GM12878 (cell line): ENCODE measurements around the gene PANK1. TPM values are rescaled to one million over a fixed set of nuclear protein-coding genes. Genes with fewer than 3 reads are reported as not detected.

Source experiments
- ATAC-seq: fragments of 200-7000 bp; cut with Tn5 transposase; 3 replicates; pipeline ENCODE4 v1.9.1; 2020; ENCODE audit warnings: mild to moderate bottlenecking, moderate library complexity
- BruUV-seq: library from RNA; stranded (reverse); fragments of 400-500 nt; replicated peaks from 2 replicates; lab custom pipeline; 2021; lab: Mats Ljungman, UMichigan
- CTCF ChIA-PET: fragments of 300-600 bp; sonication (Branson Sonifier 250); formaldehyde crosslinking; extraction: SDS; loops from one replicate; lab custom pipeline; 2021; ENCODE audit warnings: inconsistent platforms; lab: Yijun Ruan, JAX
- POLR2A ChIA-PET: fragments of 350-600 bp; formaldehyde crosslinking; extraction: SDS; loops from one replicate; lab custom pipeline; 2021; ENCODE audit warnings: inconsistent platforms; lab: Charles Lee
- RAD21 ChIA-PET: fragments of 300-600 bp; sonication (Branson Sonifier 250); formaldehyde crosslinking; loops from one replicate; lab custom pipeline; 2023; ENCODE audit warnings: antibody characterized with exemption; ENCODE audit not compliant: unreplicated experiment; lab: Charles Lee
- SMC1A ChIA-PET: fragments of 300-600 bp; sonication (Branson Sonifier 250); formaldehyde crosslinking; loops from one replicate; lab custom pipeline; 2023; ENCODE audit not compliant: unreplicated experiment, uncharacterized antibody; lab: Charles Lee
- DNase-seq: peaks from one replicate; pipeline ENCODE4 v3.0.0-alpha.2; 2011; ENCODE audit warnings: low read depth, low spot score
- FAIRE-seq: peaks from 3 replicates; lab custom pipeline; 2011; peaks lifted over from hg19 to GRCh38; lab: Jason Lieb, UNC
- H2AFZ ChIP-seq: 2 replicates; pipeline ENCODE4 v1.6.0; 2011; ENCODE audit warnings: low read depth, low read length, control low read depth; ENCODE audit not compliant: control insufficient read depth
- H3K27ac ChIP-seq: 2 replicates; pipeline ENCODE4 v1.5.1; 2011; ENCODE audit warnings: control low read depth; ENCODE audit not compliant: control insufficient read depth, insufficient read depth
- H3K27me3 ChIP-seq, 2 experiments: replicated peaks in 1 of 2; 2 replicates each; pipeline versions ENCODE4 v1.6.0 to v1.6.1; 2011; ENCODE audit warnings: low read length in 1 of 2; ENCODE audit not compliant: control insufficient read depth in 2 of 2, insufficient read depth in 2 of 2
- H3K36me3 ChIP-seq, 2 experiments: 2 replicates each; pipeline ENCODE4 v1.5.1; 2011; ENCODE audit warnings: low read length in 1 of 2; ENCODE audit not compliant: control insufficient read depth in 2 of 2, insufficient read depth in 2 of 2
- H3K4me1 ChIP-seq: 2 replicates; pipeline ENCODE4 v1.6.1; 2011; ENCODE audit warnings: mild to moderate bottlenecking, low read length, moderate library complexity, mixed read lengths; ENCODE audit not compliant: control insufficient read depth, insufficient read depth
- H3K4me2 ChIP-seq: 2 replicates; pipeline ENCODE4 v1.6.0; 2011; ENCODE audit warnings: control low read depth; ENCODE audit not compliant: control insufficient read depth, insufficient read depth
- H3K4me3 ChIP-seq: fragments of 200-600 bp; sonication (generic); 2 replicates; pipeline ENCODE4 v1.5.1; 2016
- H3K79me2 ChIP-seq: 2 replicates; pipeline ENCODE4 v1.6.0; 2011; ENCODE audit warnings: low read length; ENCODE audit not compliant: control insufficient read depth, insufficient read depth
- H3K9ac ChIP-seq: 2 replicates; pipeline ENCODE4 v1.8.0; 2011; ENCODE audit warnings: low read length, control low read depth, mixed read lengths; ENCODE audit not compliant: control insufficient read depth, insufficient read depth
- H3K9me3 ChIP-seq: replicated peaks from 3 replicates; pipeline ENCODE4 v1.5.1; 2011; ENCODE audit warnings: mild to moderate bottlenecking, low read length; ENCODE audit not compliant: control insufficient read depth, insufficient read depth
- H4K20me1 ChIP-seq: 2 replicates; pipeline ENCODE4 v1.6.0; 2011; ENCODE audit not compliant: control insufficient read depth, insufficient read depth
- CBFB ChIP-seq: IDR thresholded peaks from 2 replicates; pipeline ENCODE4 v1.6.1; 2016; ENCODE audit warnings: antibody characterized with exemption, low read depth
- CHD4 ChIP-seq: fragments of 200-600 bp; sonication (generic); IDR thresholded peaks from 2 replicates; pipeline ENCODE4 v1.6.1; 2016; ENCODE audit warnings: mild to moderate bottlenecking
- HCFC1 ChIP-seq: fragments of 150-350 bp; IDR thresholded peaks from 2 replicates; pipeline ENCODE4 v1.6.1; 2014; ENCODE audit warnings: low read length
- MTA2 ChIP-seq: fragments of 450-650 bp; IDR thresholded peaks from 2 replicates; pipeline ENCODE4 v1.6.1; 2016; ENCODE audit warnings: low read depth, mild to moderate bottlenecking, moderate library complexity
- NFYB ChIP-seq: IDR thresholded peaks from 2 replicates; pipeline ENCODE4 v1.6.1; 2011; ENCODE audit warnings: low read depth, mild to moderate bottlenecking, low read length, improper control_type of control experiment, moderate library complexity; ENCODE audit not compliant: insufficient read depth
- PAX5 ChIP-seq: IDR thresholded peaks from 2 replicates; pipeline ENCODE4 v1.6.1; 2011; ENCODE audit warnings: low read depth, low read length, borderline replicate concordance
- RAD21 ChIP-seq: IDR thresholded peaks from 2 replicates; pipeline ENCODE4 v1.6.1; 2011; ENCODE audit warnings: mild to moderate bottlenecking, low read depth, low read length, moderate library complexity; ENCODE audit not compliant: insufficient read depth
- RAD51 ChIP-seq: fragments of 450-650 bp; IDR thresholded peaks from 2 replicates; pipeline ENCODE4 v1.6.1; 2016; ENCODE audit warnings: moderate library complexity, mild to moderate bottlenecking, inconsistent platforms
- TARDBP ChIP-seq: IDR thresholded peaks from 2 replicates; pipeline ENCODE4 v1.6.1; 2016; ENCODE audit warnings: borderline replicate concordance
- YY1 ChIP-seq: IDR thresholded peaks from 2 replicates; pipeline ENCODE4 v1.6.1; 2011; ENCODE audit warnings: low read depth, mild to moderate bottlenecking, low read length
- in situ Hi-C: fragments of 300-500 bp; cut with MboI; formaldehyde crosslinking; loops from 9 replicates; pipeline ENCODE4 v1.14.3; 2018; ENCODE audit warnings: mixed read lengths
- intact Hi-C: fragments of 100-400 bp; cut with micrococcal nuclease; formaldehyde crosslinking; loops from one replicate; pipeline ENCODE4 v1.14.2; 2022; ENCODE audit not compliant: unreplicated experiment
- polyA plus RNA-seq, 11 experiments: library from polyadenylated mRNA; depleted of rRNA in 4 of 11; unstranded in 6 of 11; stranded (reverse) in 5 of 11; fragments of >200 nt; fragmentation: Nextera tagmentation in 4 of 11; fragmentation: Illumina TruSeq in 1 of 11; extraction: Ambion mirVana in 4 of 11; extraction: Trizol in 1 of 11; gene quantifications; 1 replicate in 1 of 11; 2 replicates in 10 of 11; pipeline versions ENCODE4 v1.2.1 to v1.2.3, GENCODE V29; 2011 to 2016; ENCODE audit warnings: inconsistent platforms in 2 of 11, missing spikeins in 2 of 11, low read depth in 1 of 11
- total RNA-seq, 4 experiments: library from RNA; depleted of rRNA in 3 of 4; stranded (reverse); fragments of >200 nt in 3 of 4; fragmentation: Illumina TruSeq in 1 of 4; extraction: Trizol in 1 of 4; gene quantifications; 2 replicates each; pipeline versions ENCODE4 v1.2.1 to v1.2.3, GENCODE V29; 2013 to 2021

Gene PANK1
- total and polyA plus RNA-seq, 10 of the 15 experiments (the other 5 are each of a cell fraction or from before 2014, with no cell fraction given), result 1.9 to 10.6 (median 5.8) TPM

GRCh38 chr10:89677341-89677740 is 32.3 kb upstream of the PANK1 start:
- RAD21 ChIA-PET, result interaction anchor here (1.4 kb wide), 1 partner anchor 14 kb away, joined by 3 read pairs; no protein-coding TSS in a partner anchor
- no peak overlapping the region for H3K9ac ChIP-seq
- DNase-seq (no peak), FAIRE-seq (no peak), ATAC-seq (no peak)
- POLR2A ChIA-PET, result no interaction called here
- H3K4me1 ChIP-seq, result no peaks in the 10 kb centered on the region
- CTCF ChIA-PET, result interaction anchor here (1.1 to 1.3 kb wide), 2 partner anchors 24 to 52 kb away, joined by 3 to 4 read pairs; partner anchors contain the start of gene KIF20B
- intact Hi-C loops (no loop called here), in situ Hi-C loops (no loop called here)
- SMC1A ChIA-PET, result interaction anchor here (1.0 kb wide), 1 partner anchor 9 kb away, joined by 3 read pairs; no protein-coding TSS in a partner anchor
- no peaks in the 10 kb centered on the region for H3K9me3 ChIP-seq
- BruUV-seq, result no TSS peak
- H4K20me1 ChIP-seq, result no peaks in the 10 kb centered on the region
- H2AFZ ChIP-seq, result no peak overlapping the region
- H3K27ac ChIP-seq, result no peak overlapping the region
- H3K79me2 ChIP-seq, result no peaks in the 10 kb centered on the region
- H3K36me3 ChIP-seq, result no peaks in the 10 kb centered on the region
- H3K27me3 ChIP-seq, result no peaks in the 10 kb centered on the region
- no peak overlapping the region for H3K4me2 ChIP-seq
- TF ChIP-seq PAX5 (no peak), YY1 (no peak), HCFC1 (no peak), CBFB (no peak), MTA2 (no peak), NFYB (no peak), RAD51 (no peak), CHD4 (no peak), RAD21 (no peak), TARDBP (no peak)
- no peak overlapping the region for H3K4me3 ChIP-seq
